SK-N-SH (cell line): Measurements from ENCODE around the gene SLC39A7.

ENCODE experiments used
- CTCF ChIP-seq: fragments of 200-600 bp; sonication (generic); IDR thresholded peaks from 2 replicates; pipeline ENCODE4 v1.6.1; 2017; ENCODE audit warnings: antibody characterized with exemption, mild to moderate bottlenecking, moderate library complexity
- EP300 ChIP-seq, 2 experiments: IDR thresholded peaks; 2 replicates each; pipeline versions ENCODE4 v1.4.0 to v1.6.1; 2012; ENCODE audit warnings: borderline replicate concordance in 1 of 2, low read depth in 1 of 2, low read length in 1 of 2
- MXI1 ChIP-seq: IDR thresholded peaks from 2 replicates; pipeline ENCODE4 v1.6.1; 2012; ENCODE audit warnings: mild to moderate bottlenecking, low read depth, low read length, improper control_type of control experiment
- POLR2AphosphoS5 ChIP-seq: IDR thresholded peaks from 2 replicates; pipeline ENCODE4 v1.6.1; 2012; ENCODE audit warnings: low read depth, low read length
- TF ChIP-seq, protein P1 (sequence below): IDR thresholded peaks from 2 replicates; pipeline ENCODE4; 2012

DNA sequence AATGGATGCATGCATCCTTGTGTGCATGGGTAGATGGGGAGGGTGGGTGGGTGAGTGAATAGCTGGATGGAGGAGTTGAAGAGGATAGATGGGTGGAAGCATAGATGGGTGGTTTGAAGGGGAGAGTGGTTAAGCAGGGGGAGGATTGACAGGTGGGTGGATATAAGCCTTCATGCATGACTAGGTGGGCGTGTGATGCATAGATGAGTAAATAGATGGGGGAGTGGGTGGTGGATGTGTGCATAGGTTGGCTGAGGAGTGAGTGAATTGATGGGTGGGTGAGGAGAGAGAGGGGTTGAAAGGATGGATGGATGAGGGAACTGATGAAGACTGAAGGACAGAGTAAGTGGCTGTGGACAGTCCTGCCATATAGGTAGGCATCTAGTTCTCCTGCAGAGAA, 12.9 kb upstream of the SLC39A7 start:
- TF ChIP-seq EP300 (IDR thresholded peaks at IDR 0.05; ENCODE audit: borderline replicate concordance in 1 of 2, low read depth in 1 of 2, low read length in 1 of 2): no peak
- no peak for TF ChIP-seq CTCF
- TF ChIP-seq, protein P1, sequence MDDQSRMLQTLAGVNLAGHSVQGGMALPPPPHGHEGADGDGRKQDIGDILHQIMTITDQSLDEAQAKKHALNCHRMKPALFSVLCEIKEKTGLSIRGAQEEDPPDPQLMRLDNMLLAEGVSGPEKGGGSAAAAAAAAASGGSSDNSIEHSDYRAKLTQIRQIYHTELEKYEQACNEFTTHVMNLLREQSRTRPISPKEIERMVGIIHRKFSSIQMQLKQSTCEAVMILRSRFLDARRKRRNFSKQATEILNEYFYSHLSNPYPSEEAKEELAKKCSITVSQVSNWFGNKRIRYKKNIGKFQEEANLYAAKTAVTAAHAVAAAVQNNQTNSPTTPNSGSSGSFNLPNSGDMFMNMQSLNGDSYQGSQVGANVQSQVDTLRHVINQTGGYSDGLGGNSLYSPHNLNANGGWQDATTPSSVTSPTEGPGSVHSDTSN: no peak
- TF ChIP-seq MXI1: no peak
- no peak for TF ChIP-seq POLR2AphosphoS5
